ENCODE results near the gene ST6GAL1. TPM values are rescaled to one million over a fixed set of nuclear protein-coding genes. Genes with fewer than 3 reads are reported as not detected.

Gene ST6GAL1
- total and polyA plus RNA-seq, 2 experiments from 2014 or later, result 17.6 to 65.1 TPM

- Mint-ChIP-seq H3K9me3 (peaks cover 20% of the 10 kb centered on the region), H3K36me3 (ENCODE audit: low read depth) (peaks cover 71% of the 10 kb centered on the region), H3K4me3 (no peak overlapping the region), H3K27me3 (ENCODE audit: insufficient read depth, low read depth, poor library complexity) (peaks cover 4% of the 10 kb centered on the region), H3K4me1 (no peaks in the 10 kb centered on the region), H3K27ac (no peak overlapping the region)
- Histone ChIP-seq H4K20me1 (replicated peaks; ENCODE audit: insufficient read depth) (no peaks in the 10 kb centered on the region; the same call in 1 of the 2 replicates), H3K27ac (ENCODE audit: low read depth) (no peak overlapping the region), H3K27me3 (ENCODE audit: insufficient read depth) (no peaks in the 10 kb centered on the region), H3K4me2 (no peak overlapping the region), H3K36me3 (ENCODE audit: insufficient read depth) (peaks cover 9% of the 10 kb centered on the region; the same call in 1 of the 2 replicates), H3K79me2 (replicated peaks; ENCODE audit: insufficient read depth) (peaks cover 3% of the 10 kb centered on the region; the same call in 1 of the 2 replicates), H3K9me2 (ENCODE audit: insufficient read depth) (no peaks in the 10 kb centered on the region), H3K4me1 (ENCODE audit: insufficient read depth) (no peaks in the 10 kb centered on the region), H2AFZ (no peak overlapping the region), H3K4me3 (no peak overlapping the region), H3F3A (replicated peaks; ENCODE audit: low read depth) (no peaks in the 10 kb centered on the region)
- no peak for TF ChIP-seq NANOG (IDR thresholded peaks at IDR 0.05; ENCODE audit: borderline replicate concordance)
- no peak for TF ChIP-seq POLR2AphosphoS5 (IDR thresholded peaks at IDR 0.05; ENCODE audit: low read depth)
- no peak for TF ChIP-seq ZNF331 (CRISPR knock-in tag; IDR thresholded peaks at IDR 0.05; ENCODE audit: low read depth)
- TF ChIP-seq CTCF (conservative IDR thresholded peaks at IDR 0.05; ENCODE audit: low read depth in 2 of 2), result no peak
- TF ChIP-seq ZNF462 (CRISPR knock-in tag; IDR thresholded peaks at IDR 0.05), result no peak
- DNase-seq (ENCODE audit: low spot score) (no peak), ATAC-seq (no peak)
Observed at GRCh38 chr3:187039100-187039722, 108.9 kb downstream of the ST6GAL1 start.
